Esophagus squamous epithelium (tissue), 4 donors: ENCODE results near the gene SOWAHD.
A peak's percentile ranks its signal among the peaks of the same experiment; 100 is the strongest.

Experiments used
- CTCF ChIP-seq, 6 experiments: fragments of 450-650 bp in 4 of 6; fragments of 200-600 bp in 2 of 6; sonication (generic) in 2 of 6; IDR thresholded peaks; one replicate each; pipeline ENCODE4 v1.5.1; 2016 to 2019; ENCODE audit warnings: antibody characterized with exemption in 6 of 6, mild to moderate bottlenecking in 4 of 6, moderate library complexity in 4 of 6
- POLR2A ChIP-seq, 4 donors: fragments of 450-650 bp; IDR thresholded peaks; one replicate each; pipeline ENCODE4 v1.6.1; 2017; ENCODE audit warnings: antibody characterized with exemption in 4 of 4, mild to moderate bottlenecking in 4 of 4, moderate library complexity in 3 of 4

- TF ChIP-seq CTCF (IDR thresholded peaks at IDR 0.05) (peak; percentile 29 to 59 (median 44)), POLR2A (IDR thresholded peaks at IDR 0.05) (no peak)
Measured at GRCh38 chrX:119729408-119730201, 28.8 kb upstream of the SOWAHD start.
